ENCODE data around the gene SELENON. TPM values are rescaled to one million over a fixed set of nuclear protein-coding genes. Genes with fewer than 3 reads are reported as not detected.

The SELENON gene
- total RNA-seq, 1 donor from 2014 or later = 29.5 TPM

DNA sequence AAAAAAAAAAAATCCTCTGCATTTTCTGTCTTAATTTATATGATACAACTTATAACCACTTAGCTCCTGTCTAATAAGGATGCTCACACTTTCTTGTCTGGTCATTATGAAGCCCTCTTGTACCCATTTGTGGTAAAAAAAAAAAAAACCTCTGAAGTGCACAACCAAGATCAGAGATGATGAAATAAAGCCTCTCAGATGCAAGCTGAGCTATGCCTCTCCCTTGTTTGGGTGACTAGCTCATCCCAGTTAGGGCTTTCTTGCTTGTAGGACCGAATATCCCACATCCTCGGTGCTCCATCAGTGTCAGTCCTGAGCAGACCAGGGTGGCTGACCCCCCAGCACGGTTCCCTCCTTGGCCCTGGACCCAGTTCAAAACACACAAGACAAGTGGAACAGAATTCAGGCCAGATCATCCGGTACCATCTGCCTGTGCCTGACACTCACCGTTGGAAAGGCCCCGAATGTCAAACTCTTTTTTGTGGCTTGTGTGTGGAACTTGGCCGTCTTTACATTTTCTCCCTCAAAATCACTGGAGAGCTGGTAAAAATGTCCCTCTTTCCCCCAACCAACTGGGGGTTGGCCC, 6.3 kb upstream of the SELENON start:
- no peak for DNase-seq

DNA sequence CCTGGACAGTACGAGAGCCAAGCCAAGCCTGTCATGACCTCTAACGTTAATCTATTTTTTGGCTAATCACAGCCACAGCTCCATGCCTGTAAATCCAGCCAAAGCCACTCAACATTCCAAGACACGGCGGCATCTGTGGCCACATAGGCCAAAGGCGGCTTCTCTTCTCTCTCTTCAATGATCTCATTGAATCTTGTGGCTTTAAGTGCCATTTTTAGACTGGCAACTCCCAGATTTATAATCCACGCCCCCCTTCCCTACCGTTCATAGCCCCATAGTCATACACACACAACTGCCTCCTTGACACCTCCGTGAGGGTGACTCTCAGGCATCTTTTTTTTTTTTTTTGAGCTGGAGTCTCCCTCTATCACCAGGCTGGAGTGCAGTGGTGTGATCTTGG, 5.7 kb upstream of the SELENON start:
- no peak for DNase-seq

DNA sequence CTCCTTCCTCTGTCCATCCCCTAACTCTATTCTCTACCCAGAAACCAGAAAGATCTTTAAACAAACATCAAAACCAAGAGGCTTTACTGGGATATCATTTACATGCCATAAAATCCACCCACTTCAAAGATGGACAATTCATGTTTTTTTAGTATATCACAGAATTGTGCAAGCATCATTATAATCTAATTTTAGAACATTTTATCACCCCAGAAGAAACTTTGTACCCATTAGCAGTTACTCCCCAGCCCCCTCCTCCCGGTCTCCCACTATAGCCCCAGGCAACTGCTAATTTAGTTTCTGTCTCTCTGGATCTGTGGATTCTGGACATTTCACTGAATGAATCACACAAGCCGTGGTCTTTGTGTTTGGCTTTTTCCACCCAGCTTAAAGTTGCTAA, 4.8 kb upstream of the SELENON start:
- DNase-seq = no peak

DNA sequence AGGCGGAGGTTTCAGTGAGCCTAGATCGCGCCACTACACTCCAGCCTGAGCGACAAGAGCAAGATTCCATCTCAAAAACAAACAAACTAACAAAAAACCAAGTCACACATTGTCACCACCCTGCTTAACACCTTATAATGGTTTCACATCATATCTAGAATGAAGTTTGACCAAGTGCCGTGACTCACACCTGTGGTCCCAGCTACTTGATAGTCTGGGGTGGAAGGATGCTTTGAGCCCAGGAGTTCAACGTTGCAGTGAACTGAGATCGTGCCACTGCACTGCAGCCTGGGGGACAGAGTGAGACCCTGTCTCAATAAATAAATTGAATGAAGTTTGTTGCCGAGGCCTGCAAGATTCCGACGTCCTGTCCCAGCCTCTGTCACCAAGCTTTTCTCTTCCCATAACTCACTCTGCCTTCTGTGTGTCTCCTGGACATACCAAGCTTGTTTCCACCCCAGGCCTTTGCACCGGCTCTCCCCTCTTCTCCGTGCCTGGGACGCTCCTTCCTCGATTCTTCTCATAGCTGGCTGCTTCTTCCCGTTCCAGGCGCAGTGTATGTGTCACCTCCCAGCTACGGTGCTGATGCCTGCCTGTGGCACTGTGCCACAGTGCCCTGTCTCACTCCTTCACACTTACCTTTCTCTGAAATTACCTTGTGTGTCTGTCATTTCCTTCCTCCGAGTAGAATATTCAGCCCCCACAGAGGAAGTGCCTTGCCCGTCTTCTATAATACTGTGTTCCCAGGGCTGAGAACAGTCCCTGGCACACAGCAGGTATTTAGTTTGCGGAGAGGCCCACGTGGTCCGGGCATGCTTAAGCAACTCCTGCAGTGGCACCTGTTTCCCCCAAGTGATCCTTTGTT, 3.8 kb upstream of the SELENON start:
- DNase-seq = no peak

DNA sequence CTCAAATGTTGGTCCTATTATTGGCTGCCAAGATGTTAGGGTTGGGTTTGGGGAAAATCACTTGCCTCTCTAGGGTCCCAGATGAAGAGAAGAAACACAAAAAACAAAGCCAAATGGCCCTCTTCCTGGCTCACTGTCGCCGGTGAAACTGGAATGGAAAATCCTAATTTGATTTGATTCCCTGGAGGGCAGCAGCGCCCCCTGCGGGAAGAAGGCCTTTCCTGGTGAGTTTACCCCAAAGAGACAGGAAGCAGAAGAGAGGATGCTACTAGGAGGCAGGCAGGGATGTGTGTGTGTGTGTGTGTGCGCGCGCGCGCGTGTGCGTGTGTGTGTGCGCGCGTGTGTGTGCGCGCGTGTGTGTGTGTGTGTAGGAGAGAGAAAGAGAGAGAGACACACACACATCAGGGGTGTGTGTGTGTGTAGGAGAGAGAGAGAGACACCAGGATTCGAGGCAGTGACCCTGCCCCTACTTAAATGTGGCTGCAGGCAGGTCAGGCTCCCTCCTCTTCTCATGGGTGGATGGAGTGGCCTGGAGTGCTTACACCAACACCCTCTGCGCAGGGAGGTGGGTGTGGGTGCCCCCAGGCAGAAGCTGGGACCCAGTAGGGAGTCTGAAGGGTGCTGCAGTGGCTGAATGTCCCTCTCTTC, 3.1 kb upstream of the SELENON start:
- peak; percentile 88 for DNase-seq

DNA sequence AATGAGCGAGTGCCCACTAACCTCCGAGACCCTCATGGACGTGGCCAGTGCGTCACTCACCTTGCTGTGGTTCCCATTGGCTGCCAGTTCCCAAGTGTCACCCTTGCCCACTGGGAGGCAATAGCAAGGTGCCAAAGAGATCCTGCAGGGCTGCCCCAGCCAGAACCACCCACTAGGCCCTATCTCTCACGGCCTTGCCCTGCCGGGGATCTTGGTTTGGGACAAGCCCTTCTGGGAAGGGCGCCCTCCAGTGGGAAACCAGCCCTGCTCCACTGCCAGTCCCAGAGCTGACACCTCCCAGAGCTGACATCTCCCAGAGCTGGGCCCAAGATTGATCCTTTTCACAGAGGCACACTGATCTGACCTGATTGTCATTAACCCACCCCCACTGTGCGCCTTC, 2.1 kb upstream of the SELENON start:
- no peak for DNase-seq

DNA sequence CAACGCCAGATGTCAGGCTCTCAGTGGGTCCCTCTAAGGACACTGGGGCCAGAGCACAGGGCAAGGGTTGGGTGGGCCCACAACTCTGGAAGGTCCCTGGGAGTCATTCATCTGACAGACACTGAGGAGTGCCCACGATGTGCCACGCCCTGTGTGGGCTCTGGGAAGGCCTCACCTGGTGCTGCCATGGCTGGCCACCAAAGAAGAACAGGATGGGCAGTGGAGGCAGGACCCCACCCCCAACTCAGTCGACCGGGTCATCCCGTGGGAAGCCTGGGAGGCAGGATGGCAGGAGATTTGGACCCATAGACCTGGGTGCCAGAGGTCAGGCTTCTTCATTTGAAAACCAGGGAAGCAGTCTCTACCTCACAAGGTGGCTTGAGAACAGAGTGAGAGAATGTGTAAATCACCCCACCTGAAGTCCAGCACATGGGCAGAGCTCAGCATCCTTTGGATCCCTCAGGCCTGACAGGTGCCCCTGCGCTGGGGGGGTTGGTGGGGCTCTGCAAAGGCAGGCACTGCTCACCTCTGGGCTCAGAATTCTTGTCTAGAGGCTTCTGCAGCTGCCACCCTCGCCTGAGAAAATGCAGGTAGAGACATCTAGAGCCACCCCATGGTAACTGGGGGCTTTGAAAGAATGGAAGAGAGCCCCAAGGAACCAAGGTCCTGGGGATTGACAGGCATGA, 1.2 kb upstream of the SELENON start:
- DNase-seq = no peak

DNA sequence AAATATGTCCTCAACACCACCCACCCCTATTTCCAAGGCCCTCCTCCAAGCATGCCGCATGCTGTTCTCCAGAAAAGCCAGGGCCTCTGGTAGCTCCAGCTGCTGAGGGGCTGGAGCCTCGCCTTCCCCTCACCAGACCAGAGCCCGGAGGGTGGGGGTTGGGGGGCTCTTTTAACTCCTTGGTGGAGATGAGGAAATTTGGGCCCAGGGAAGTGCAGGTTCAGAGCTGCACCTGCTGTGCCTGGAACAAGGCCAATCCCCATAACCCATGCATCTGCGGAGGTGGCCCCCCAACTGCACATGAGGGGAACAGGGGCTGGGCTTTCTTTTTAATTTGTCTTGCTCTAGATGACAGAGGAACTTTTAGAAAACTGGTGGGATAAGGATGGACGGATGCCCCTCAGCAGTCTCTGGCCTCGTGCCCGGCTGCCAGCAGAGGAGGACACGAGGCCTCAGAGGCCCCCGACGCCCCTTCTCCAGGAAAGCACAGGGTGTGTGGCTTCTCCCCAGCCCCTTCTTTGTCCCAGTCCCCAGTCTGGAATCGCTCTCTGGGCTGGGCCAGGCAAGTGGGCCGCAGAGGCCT, 550 bp upstream of the SELENON start:
- DNase-seq = peak; percentile 38

DNA sequence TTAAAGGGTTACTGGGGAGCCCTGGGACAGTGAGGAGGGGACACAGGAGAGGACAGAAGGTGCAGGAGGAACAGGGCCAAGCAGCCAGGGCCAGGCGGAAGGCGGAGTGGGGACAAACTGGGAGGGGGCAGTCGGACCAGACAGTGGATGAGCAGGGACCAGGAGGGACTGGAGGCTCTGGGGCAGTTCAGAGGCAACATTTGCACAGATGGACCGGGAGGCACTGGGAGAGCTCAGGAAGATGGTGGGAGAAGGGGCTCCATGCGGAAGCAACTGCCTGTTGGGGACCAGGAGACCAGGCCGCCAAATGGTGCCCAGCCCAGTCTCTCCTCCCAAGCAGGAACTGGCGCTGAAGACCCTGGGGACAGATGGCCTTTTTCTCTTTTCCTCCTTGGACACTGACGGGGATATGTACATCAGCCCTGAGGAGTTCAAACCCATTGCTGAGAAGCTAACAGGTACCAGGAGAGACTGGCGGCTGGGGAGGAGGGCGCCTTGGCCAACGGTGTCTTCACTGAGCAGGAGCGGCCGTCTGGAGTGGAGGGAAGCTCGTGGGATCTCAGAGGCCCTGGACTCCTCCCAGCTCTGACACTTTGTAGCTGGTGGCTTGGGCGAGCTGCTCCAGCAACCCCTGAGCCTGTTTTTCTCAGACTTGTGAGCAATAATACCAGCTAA, 847 bp downstream of the SELENON start:
- no peak for DNase-seq

DNA sequence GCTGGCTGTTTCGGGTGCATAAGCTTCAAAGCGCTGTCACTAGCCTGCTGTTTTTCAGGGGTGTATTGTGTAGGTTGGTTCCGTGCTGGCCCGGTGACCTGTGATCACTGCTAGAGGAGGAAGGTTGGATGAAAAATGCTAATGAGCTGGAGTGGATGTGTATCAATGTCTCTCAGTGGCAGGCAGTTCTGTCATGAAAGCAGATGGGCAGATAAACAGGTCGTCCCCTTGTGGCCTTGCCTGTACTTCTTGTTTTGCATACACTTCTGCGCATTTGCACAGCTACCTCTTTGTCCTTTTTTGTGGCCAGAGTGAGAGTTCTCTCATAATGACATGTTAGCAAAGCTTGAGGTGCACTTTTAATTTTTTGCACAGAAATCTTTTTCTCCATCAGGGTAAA, 2.9 kb downstream of the SELENON start:
- no peak for DNase-seq

DNA sequence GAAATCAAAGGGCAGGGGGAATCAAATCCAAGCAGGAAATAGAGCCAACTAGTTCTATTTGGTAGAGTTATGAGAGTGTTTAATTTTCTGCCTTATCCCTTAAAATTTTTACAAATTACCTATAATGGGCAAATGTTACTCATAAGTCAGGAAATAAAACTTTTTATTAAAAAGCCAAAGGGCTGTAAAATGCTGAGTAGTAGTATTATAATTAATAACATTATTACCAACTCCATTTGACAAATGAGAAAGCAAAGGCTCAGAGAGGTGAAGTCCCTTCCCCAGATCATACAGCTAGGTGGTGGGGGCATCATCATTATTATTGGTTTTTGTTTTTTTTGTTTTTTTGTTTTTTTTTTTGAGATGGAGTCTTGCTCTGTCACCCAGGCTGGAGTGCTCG, 3.4 kb downstream of the SELENON start:
- no peak for DNase-seq

DNA sequence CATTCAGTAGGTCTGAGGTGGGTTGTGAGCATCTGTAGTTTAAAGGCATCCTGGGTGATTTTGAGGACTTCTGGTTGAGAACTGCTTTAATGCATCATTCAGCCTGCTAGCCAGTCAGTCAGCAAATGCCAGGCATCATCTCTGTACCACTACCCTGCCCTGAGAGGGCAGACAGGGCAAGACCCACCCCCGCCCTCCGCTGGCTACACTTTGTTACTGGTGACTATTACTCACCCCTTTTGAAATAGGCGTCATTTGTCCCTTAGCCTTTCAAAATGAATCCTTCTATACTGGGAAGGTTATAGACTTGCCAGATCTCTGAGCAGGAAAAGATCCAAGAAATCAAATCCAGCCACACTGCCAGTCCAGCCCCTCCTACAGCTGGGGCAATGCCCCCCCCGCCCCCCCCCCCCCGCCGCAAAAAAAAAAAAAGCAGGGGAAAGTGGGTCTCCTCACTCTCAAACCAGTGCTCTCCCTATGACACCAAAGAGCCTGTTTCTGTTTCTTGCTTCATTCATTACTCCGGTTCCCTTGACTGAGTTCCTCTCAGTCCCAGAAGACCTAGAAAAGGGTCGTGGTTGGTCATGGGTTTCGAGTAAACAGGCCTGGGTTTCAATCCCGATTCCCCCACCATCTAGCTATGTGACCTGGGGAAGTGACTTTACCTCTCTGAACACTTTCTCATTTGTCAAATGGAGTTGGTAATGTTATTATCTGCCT, 4.4 kb downstream of the SELENON start:
- no peak for DNase-seq

DNA sequence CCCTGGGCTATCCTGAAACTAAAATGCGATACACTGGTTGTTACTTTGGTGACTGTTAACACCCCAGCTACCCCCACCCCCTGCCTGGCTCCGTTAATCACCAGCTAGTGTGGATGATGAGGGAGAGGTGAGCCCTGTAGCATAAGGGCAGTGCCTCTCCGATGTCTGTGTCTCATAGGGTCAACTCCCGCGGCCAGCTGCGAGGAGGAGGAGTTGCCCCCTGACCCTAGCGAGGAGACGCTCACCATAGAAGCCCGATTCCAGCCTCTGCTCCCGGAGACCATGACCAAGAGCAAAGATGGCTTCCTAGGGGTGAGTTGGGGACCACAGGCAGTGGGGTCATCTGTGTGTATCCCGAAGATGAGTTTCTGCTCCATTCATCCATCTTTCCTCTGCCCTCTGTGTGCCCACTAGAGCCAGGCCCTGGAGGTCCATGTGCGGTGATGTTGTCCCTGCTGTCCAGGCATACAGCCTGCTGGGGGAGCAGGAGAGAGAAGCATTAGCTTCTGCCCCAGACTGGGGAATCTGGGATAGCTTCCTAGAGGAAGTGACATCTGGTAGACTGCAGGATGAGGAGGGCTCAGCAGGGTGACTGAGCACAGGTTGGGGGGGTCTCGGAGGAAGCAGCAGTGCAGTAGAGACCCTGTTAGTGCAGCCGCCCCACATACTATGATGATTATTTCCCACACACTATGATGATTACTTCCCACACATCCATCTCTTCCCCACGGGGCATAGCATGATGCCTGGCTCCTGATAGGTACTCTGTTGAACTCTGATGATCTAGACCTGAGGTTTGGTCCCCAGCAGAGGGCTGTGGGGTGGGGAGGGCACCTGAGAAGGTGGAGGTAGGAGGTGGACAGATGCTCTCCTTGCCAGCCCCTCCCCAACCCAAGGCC, 5.2 kb downstream of the SELENON start:
- DNase-seq = no peak

DNA sequence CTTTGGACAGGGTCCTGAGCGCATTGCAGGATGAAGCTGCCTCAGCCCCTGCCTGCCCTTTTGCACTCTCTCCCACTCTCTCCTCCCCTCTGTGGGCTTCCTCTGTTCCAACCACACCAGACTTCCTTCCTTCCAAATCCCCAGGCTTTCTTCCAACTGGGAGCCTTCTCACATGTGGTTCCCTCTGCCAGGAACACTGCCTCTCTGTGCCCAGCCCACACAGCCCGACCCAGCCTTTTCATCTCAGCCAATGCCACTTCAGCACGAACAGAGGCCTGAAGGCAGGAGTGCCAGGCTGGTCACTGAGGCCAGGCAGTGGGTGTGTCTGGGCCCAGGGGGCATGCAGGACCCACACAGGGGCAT, 5.9 kb downstream of the SELENON start:
- peak; percentile 63 for DNase-seq

DNA sequence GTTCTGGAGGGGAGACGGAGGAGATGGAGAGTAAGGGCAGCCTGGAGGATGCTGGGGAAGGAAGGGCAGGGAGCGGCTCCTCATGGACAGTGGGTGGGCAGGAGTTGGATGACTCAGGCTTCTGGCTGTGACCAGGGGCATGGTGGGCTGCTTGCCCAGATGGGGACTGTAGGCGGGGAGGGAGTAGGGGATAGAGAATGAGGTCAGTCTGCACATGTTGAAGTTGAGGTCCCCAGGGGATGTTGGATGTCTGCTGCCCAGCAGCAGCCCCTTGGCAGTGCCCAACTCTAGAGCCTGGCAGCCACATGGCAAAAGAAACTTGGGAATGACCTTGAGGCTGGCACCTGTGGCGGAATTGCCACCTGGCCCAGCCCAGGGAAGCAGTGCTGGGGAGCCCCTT, 6.4 kb downstream of the SELENON start:
- DNase-seq = peak; percentile 66

DNA sequence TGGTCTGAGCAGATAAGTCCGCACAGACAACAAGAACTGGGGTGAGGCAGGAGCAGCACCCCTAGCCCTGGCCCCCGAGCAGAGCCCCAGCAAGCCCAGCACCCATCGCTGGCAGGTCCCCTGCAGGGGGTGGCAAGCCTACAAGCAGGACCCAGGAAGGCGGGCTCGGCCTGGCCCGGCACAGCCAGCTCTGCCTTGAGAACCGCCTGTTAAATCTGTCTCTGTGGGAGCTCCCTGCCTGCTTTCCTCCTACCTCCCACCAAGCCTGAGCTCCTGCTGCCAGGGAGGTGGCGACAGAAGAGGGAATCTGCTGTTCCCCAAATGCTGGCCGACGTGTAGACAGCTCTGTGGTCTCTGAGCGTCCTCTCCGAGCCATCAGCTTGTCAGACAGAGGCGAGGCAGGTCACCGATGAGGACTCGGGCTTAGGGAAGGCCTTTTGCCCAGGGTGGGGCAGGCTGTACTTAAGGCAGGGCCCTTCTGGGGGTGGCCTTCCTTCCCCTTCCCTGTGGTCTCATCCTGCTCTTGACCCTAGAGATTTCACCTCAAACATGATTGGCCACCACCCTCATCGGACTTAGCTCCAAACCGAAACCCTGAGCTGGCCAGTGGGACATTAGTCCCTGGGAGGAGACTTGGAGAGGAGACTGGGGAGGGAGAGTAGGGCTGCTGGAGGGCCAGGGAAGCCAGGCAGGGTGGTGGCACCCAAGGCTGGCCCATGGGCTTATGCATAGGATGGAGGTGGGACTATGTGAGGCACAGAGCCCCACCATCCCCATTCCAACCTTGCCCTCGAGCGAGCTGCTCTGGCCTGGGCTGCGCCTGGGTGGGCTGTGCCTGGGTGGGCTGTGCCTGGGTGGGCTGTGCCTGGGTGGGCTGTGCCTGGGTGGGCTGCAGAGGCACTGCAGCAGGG, 7.7 kb downstream of the SELENON start:
- DNase-seq = no peak

DNA sequence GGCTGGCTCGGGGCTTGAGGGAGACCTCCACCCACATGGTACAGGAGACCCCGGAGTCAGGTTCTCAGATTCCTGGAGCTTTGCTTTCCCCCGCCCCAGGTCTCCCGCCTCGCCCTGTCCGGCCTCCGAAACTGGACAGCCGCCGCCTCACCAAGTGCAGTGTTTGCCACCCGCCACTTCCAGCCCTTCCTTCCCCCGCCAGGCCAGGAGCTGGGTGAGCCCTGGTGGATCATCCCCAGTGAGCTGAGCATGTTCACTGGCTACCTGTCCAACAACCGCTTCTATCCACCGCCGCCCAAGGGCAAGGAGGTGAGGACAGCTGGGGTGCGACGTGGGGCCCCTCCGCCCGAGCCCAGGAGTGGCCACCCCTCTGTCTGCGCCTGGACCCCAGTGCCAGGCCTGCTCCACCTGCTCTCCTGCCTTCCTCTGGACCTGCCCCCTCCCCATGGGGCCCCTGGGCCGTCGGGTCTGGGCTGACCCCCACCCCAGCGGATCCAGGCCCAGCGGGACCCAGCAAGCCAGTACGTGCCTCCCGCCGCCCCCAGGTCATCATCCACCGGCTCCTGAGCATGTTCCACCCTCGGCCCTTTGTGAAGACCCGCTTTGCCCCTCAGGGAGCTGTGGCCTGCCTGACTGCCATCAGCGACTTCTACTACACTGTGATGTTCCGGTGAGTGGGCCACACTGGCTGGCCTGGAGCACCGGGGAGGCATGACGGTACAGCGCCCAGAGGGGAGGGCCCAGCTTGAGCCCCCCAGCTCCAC, 8.7 kb downstream of the SELENON start:
- no peak for DNase-seq

DNA sequence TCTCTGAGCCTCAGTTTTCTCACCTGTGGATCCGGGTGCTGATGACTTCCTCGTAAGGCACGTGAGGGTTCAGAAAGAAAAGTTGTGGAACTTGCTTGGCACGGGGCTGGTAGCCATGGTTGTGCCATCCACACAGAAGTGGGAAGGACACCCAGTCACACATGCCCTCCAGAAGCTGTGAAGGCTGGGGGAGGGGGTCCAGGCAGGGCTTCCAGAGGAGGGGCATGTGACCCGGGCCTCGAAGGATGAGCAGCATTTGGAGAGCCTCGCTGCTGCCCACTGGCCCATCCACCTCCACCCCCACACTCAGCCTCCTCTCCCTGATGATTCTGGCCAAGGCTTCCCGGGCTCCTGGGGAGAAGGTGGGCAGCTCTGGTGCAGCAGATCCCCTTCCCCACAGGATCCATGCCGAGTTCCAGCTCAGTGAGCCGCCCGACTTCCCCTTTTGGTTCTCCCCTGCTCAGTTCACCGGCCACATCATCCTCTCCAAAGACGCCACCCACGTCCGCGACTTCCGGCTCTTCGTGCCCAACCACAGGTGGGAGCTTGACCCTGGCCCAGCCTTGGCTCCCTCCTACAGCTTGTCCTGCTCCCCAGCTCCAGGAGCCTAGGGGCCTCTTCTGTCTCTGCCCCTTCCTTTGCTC, 9.4 kb downstream of the SELENON start:
- no peak for DNase-seq

Data from tongue (tissue), 2 donors.